Motor neuron (in vitro differentiated cells): Measurements from ENCODE around the gene CHD3. TPM values are rescaled to one million over a fixed set of nuclear protein-coding genes. Genes with fewer than 3 reads are reported as not detected.
"Not testable (repeated sequence)": the region's sequence is repeated elsewhere in the genome, so short reads cannot be mapped to it uniquely, and the experiment has no call there.

Experiments
- ATAC-seq, 8 experiments: fragments of 200-7000 bp; cut with Tn5 transposase; replicated peaks in 6 of 8; 2 replicates each; pipeline ENCODE4 v1.8.0; 2021; ENCODE audit warnings: mild to moderate bottlenecking in 8 of 8, moderate library complexity in 8 of 8
- H3K27ac ChIP-seq, 2 donors: fragments of 250-450 bp; sonication (Bioruptor Pico); 2 replicates each; pipeline ENCODE4 v1.9.0; 2021; ENCODE audit warnings: antibody characterized with exemption in 2 of 2, mild to moderate bottlenecking in 2 of 2, moderate library complexity in 1 of 2
- H3K4me1 ChIP-seq, 2 donors: fragments of 250-450 bp; sonication (Bioruptor Pico); replicated peaks in 1 of 2; 2 replicates each; pipeline ENCODE4 v1.6.1; 2021; ENCODE audit warnings: antibody characterized with exemption in 2 of 2, mild to moderate bottlenecking in 2 of 2, moderate library complexity in 1 of 2
- H3K4me3 ChIP-seq, 5 donors: fragments of 250-450 bp; sonication (Bioruptor Pico); 2 replicates each; pipeline ENCODE4 v1.9.0; 2021; ENCODE audit warnings: antibody characterized with exemption in 5 of 5, mild to moderate bottlenecking in 5 of 5, moderate library complexity in 4 of 5
- WGBS, 10 experiments: fragments of 450-650 bp; shearing (Covaris generic); methylation state at CpG; one replicate each; pipeline ENCODE4 v1.0.0; 2022; 5-methylcytosine and 5-hydroxymethylcytosine counted together
- in situ Hi-C, 9 experiments: fragments of 400-800 bp; cut with MboI; loops; one replicate each; pipeline ENCODE4 v1.15.0; 2021; ENCODE audit warnings: low sequenced_read_pairs in 9 of 9, low pct_unique_long_range_greater_than_20kb in 2 of 9; ENCODE audit not compliant: unreplicated experiment in 9 of 9
- total RNA-seq, 8 experiments: library from RNA; unstranded; fragments of 300-600 nt; gene quantifications; 2 replicates each; pipeline versions ENCODE4 v1.2.3 to v1.2.4, GENCODE V29; 2022

The CHD3 gene
- total RNA-seq, 8 experiments from 2014 or later: 56.2 to 294 (median 78.2) TPM

DNA sequence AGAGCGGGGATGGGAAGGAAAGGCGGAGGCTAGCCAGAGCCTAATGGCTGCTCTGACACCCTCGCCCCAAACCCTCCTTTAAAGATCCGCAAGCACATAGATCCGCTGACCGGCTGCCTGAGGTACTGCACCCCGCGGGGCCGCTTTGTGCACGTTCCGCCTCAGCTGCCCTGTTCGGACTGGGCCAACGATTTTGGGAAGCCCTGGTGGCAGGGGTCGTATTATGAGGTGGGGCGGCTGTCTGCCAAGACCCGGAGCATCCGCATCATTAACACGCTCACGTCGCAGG lies 30.1 kb upstream of the CHD3 start:
- peak in 3 of 8 experiments; percentile 5 to 7 (median 6) for ATAC-seq
- peak overlapping the region; percentile 42 to 63 (median 52) for H3K4me3 ChIP-seq
- H3K27ac ChIP-seq: peak overlapping the region; percentile 92 to 97
- in situ Hi-C loops: no loop called here
- 0 to 30% (median 10%) methylated on average over 1 to 13 of the region's 20 CpGs; no CpG with 5 or more reads in 3 of the 10 experiments for WGBS, 10 experiments
- peaks cover 33 to 40% of the 10 kb centered on the region in 2 donors for H3K4me1 ChIP-seq

GRCh38 chr17:7859028-7859427 lies 29.6 kb upstream of the CHD3 start:
- ATAC-seq: no peak
- H3K27ac ChIP-seq: no peak overlapping the region
- WGBS, 10 experiments: 64 to 100% (median 85%) methylated on average over 1 to 6 of the region's 8 CpGs; no CpG with 5 or more reads in 1 of the 10 experiments
- H3K4me1 ChIP-seq: peaks cover 33 to 36% of the 10 kb centered on the region in 2 donors
- in situ Hi-C loops: no loop called here
- peak overlapping the region in 4 of 5 donors; percentile 42 to 56 (median 49) for H3K4me3 ChIP-seq

- H3K27ac ChIP-seq: no peak overlapping the region
- in situ Hi-C loops: no loop called here
- no peak overlapping the region for H3K4me3 ChIP-seq
- 0 to 80% (median 40%) methylated on average over 1 to 3 of the region's 3 CpGs; no CpG with 5 or more reads in 1 of the 10 experiments for WGBS, 10 experiments
- H3K4me1 ChIP-seq: peaks cover 8 to 10% of the 10 kb centered on the region in 2 donors
- peak in 1 of 8 experiments; percentile 27 for ATAC-seq
Observed at GRCh38 chr17:7862692-7863437, 25.7 kb upstream of the CHD3 start.

- ATAC-seq: peak in 2 of 8 experiments; percentile 46 to 50
- H3K4me1 ChIP-seq, H3K27ac ChIP-seq, in situ Hi-C loops, H3K4me3 ChIP-seq: not testable (repeated sequence)
- 0 to 100% (median 84%) methylated on average over 1 to 4 of the region's 5 CpGs; no CpG with 5 or more reads in 2 of the 10 experiments for WGBS, 10 experiments
Observed at GRCh38 chr17:7864384-7864783, 24.2 kb upstream of the CHD3 start.

GRCh38 chr17:7864995-7865650 lies 23.5 kb upstream of the CHD3 start:
- in situ Hi-C loops: no loop called here
- Histone ChIP-seq H3K4me3 (no peak overlapping the region), H3K4me1 (peaks cover 0 to 4% of the 10 kb centered on the region in 2 donors), H3K27ac (no peak overlapping the region)
- 83 to 100% (median 91%) methylated on average over 1 to 4 of the region's 5 CpGs; no CpG with 5 or more reads in 2 of the 10 experiments for WGBS, 10 experiments
- no peak for ATAC-seq

DNA sequence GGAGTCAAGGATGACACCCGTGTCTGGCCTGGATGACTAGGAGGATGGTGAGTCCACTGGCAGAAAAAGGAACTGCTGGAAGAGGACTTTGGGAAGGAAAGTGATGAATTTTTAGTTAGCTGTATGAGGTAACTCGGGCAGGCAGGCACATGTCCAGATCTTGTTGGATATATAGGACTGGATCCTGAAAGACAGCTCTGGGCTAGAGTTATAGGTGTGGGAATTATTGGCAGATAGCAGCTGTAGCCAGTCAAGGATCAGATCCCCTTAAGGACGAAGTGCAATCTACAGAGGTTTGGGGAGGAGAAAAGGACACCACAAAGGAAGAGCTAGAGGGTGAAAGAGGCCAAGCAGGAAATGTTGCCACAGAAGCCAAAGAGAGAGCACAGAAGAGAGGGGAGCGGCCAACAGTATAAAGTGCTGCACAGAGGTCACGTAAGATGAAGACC lies 20.7 kb upstream of the CHD3 start:
- WGBS, 10 experiments: 70 to 100% (median 93%) methylated on average over 1 to 4 of the region's 5 CpGs
- peak in 2 of 8 experiments; percentile 18 to 24 for ATAC-seq
- Histone ChIP-seq H3K4me3 (no peak overlapping the region), H3K27ac (no peak overlapping the region), H3K4me1 (peaks cover 0 to 3% of the 10 kb centered on the region in 2 donors)
- in situ Hi-C loops: no loop called here

GRCh38 chr17:7873051-7873450 lies 15.5 kb upstream of the CHD3 start:
- Histone ChIP-seq H3K4me1 (no peaks in the 10 kb centered on the region), H3K27ac (no peak overlapping the region), H3K4me3 (no peak overlapping the region)
- in situ Hi-C loops: no loop called here
- WGBS, 10 experiments: 59 to 86% (median 76%) methylated on average over 1 to 4 of the region's 4 CpGs; no CpG with 5 or more reads in 1 of the 10 experiments
- no peak for ATAC-seq

DNA sequence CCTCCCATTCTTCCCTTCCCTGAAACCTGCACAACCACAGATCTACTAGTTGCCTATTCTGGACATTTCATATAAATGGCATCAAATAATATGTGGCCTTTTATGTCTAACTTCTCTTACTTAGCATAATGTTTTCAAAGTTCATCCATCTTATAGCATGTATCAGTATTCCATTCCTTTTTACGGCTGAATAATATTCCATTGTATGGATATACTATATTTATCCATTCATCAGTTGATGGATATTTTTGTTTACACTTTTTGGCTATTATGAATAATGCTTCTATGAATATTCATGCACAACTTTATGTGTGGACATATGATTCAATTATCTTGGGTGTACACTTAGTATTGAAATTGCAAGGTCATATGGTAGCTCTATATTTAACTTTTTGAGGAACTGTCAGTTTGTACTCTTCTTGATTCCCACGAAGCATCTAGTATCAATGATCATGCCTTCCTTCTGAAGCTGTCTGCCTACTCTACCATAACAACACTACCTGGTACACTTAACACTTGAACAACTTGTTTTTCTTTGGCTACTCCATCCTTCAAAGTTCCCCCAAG lies 12.7 kb upstream of the CHD3 start:
- in situ Hi-C loops: no loop called here
- Histone ChIP-seq H3K4me3 (no peak overlapping the region), H3K4me1 (peaks cover 0 to 13% of the 10 kb centered on the region in 2 donors), H3K27ac (no peak overlapping the region)
- 51 to 100% (median 90%) methylated on average over 1 to 2 of the region's 2 CpGs; no CpG with 5 or more reads in 1 of the 10 experiments for WGBS, 10 experiments
- peak in 3 of 8 experiments; percentile 51 to 68 (median 68) for ATAC-seq

GRCh38 chr17:7878234-7878633 lies 10.4 kb upstream of the CHD3 start:
- Histone ChIP-seq H3K4me3 (no peak overlapping the region), H3K27ac (no peak overlapping the region), H3K4me1 (peaks cover 5 to 27% of the 10 kb centered on the region in 2 donors)
- no peak for ATAC-seq
- in situ Hi-C loops: no loop called here
- WGBS, 10 experiments: 80 to 100% (median 97%) methylated on average over 1 to 7 of the region's 7 CpGs; no CpG with 5 or more reads in 3 of the 10 experiments

DNA sequence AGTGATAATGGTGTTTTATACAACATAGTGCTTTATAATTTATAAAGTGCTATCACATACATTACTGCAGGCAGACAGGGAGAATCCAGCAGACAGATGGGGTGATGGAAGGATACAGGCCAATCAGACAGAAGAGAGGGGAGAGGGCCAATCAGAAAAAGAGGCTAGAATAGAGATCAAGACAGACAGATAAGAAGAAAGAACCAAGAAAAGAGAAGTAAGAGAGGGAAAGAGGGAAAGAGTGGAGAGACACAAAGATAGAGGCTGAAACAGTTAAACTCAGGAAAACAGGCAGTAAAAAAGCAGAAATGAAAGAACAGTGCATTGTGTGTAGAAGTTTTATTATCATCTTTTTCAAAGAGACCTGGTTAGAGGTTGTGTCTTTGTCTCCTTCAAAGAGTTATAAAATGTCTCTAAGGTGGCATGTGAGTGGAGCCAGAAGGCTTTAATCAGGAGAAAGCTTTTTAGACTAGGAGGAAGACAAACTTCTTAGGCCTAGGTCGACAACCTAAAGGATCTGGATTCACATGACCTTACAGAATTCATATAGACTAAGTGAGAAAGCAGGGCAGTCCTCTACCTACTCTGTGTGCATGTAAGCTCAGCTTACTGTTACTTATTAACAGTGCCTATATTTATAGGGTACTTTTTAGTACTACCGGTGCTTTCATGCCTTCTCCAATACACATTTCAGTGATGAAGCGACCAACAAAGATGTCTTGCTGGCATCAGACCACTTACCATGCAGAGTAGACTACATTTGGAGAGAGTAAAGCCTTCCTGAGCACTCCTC lies 8.3 kb upstream of the CHD3 start:
- Histone ChIP-seq H3K27ac (no peak overlapping the region), H3K4me1 (peaks cover 5 to 33% of the 10 kb centered on the region in 2 donors), H3K4me3 (no peak overlapping the region)
- no peak for ATAC-seq
- 0 to 100% (median 80%) methylated on average over 1 to 3 of the region's 3 CpGs; no CpG with 5 or more reads in 1 of the 10 experiments for WGBS, 10 experiments
- in situ Hi-C loops: no loop called here

GRCh38 chr17:7881276-7882054 lies 7.1 kb upstream of the CHD3 start:
- no peak overlapping the region for H3K4me3 ChIP-seq
- 50 to 80% (median 69%) methylated on average over 3 to 7 of the region's 7 CpGs for WGBS, 10 experiments
- ATAC-seq: no peak
- peaks cover 5 to 33% of the 10 kb centered on the region in 2 donors for H3K4me1 ChIP-seq
- in situ Hi-C loops: no loop called here
- H3K27ac ChIP-seq: no peak overlapping the region

- Histone ChIP-seq H3K4me3 (no peak overlapping the region), H3K27ac (no peak overlapping the region), H3K4me1 (peaks cover 5 to 33% of the 10 kb centered on the region in 2 donors)
- in situ Hi-C loops: no loop called here
- no peak for ATAC-seq
- 65 to 100% (median 80%) methylated on average over 1 to 7 of the region's 7 CpGs; no CpG with 5 or more reads in 1 of the 10 experiments for WGBS, 10 experiments
Observed at GRCh38 chr17:7882068-7882467, 6.5 kb upstream of the CHD3 start.
